Measurements from ENCODE around the gene SLC13A4.

GRCh38 chr7:135650831-135651573 lies 77.0 kb downstream of the SLC13A4 start:
- TF ChIP-seq CTCF (IDR thresholded peaks at IDR 0.05; ENCODE audit: borderline replicate concordance, extremely low read depth, low read length, poor library complexity, severe bottlenecking), result no peak
- TF ChIP-seq EZH2 (IDR thresholded peaks at IDR 0.05; ENCODE audit: borderline replicate concordance, low read depth, low read length, severe bottlenecking), result no peak

Data from DND-41 (cell line).